Retina (tissue), 1 donor: ENCODE results near the gene MYOG.

Source experiments
- DNase-seq: peaks from one replicate; pipeline ENCODE4 v3.0.0-alpha.2; 2016

MYOG gene

GRCh38 chr1:203069030-203069747, 16.6 kb downstream of the MYOG start:
- no peak for DNase-seq

GRCh38 chr1:203066965-203067364, 18.8 kb downstream of the MYOG start:
- DNase-seq = no peak

- DNase-seq = no peak
Measured at GRCh38 chr1:203065986-203066385, 19.8 kb downstream of the MYOG start.

- no peak for DNase-seq
Measured at GRCh38 chr1:203065191-203065590, 20.6 kb downstream of the MYOG start.

GRCh38 chr1:203063287-203063686, 22.5 kb downstream of the MYOG start:
- DNase-seq = no peak

GRCh38 chr1:203060115-203060514, 25.7 kb downstream of the MYOG start:
- no peak for DNase-seq

GRCh38 chr1:203059485-203059884, 26.3 kb downstream of the MYOG start:
- DNase-seq = no peak

- no peak for DNase-seq
Measured at GRCh38 chr1:203058676-203058935, 27.2 kb downstream of the MYOG start.

GRCh38 chr1:203057911-203058675, 27.7 kb downstream of the MYOG start:
- DNase-seq = no peak

- DNase-seq = no peak
Measured at GRCh38 chr1:203056516-203056915, 29.3 kb downstream of the MYOG start.

- DNase-seq = no peak
Measured at GRCh38 chr1:203056012-203056411, 29.8 kb downstream of the MYOG start.

- no peak for DNase-seq
Measured at GRCh38 chr1:203055161-203055799, 30.5 kb downstream of the MYOG start.

GRCh38 chr1:203054642-203055041, 31.2 kb downstream of the MYOG start:
- DNase-seq = no peak

- DNase-seq = no peak
Measured at GRCh38 chr1:203054184-203054583, 31.6 kb downstream of the MYOG start.

- no peak for DNase-seq
Measured at GRCh38 chr1:203052601-203053000, 33.2 kb downstream of the MYOG start.

GRCh38 chr1:203051841-203052324, 33.9 kb downstream of the MYOG start:
- DNase-seq = peak; percentile 52

- no peak for DNase-seq
Measured at GRCh38 chr1:203050826-203051225, 35.0 kb downstream of the MYOG start.

GRCh38 chr1:203049576-203050180, 36.1 kb downstream of the MYOG start:
- no peak for DNase-seq

- no peak for DNase-seq
Measured at GRCh38 chr1:203049077-203049476, 36.7 kb downstream of the MYOG start.

- no peak for DNase-seq
Measured at GRCh38 chr1:203048555-203049051, 37.2 kb downstream of the MYOG start.

GRCh38 chr1:203048086-203048485, 37.7 kb downstream of the MYOG start:
- DNase-seq = no peak

- DNase-seq = no peak
Measured at GRCh38 chr1:203046984-203047630, 38.7 kb downstream of the MYOG start.
